CD14-positive monocyte (primary cell): ENCODE data around the gene PTK7. TPM values are rescaled to one million over a fixed set of nuclear protein-coding genes. Genes with fewer than 3 reads are reported as not detected.

Source experiments
- DNase-seq, 3 donors: peaks; one replicate each; pipeline ENCODE4 v3.0.0-alpha.2; 2011 to 2022
- H2AFZ ChIP-seq: 2 replicates; pipeline ENCODE4 v1.6.0; 2012; ENCODE audit warnings: mild to moderate bottlenecking, low read depth, low read length, inconsistent platforms; ENCODE audit not compliant: insufficient read depth, poor library complexity, severe bottlenecking
- H3K27ac ChIP-seq, 2 donors: 1 replicate in 1 of 2; 2 replicates in 1 of 2; pipeline ENCODE4 v1.5.1; 2012 to 2013; ENCODE audit warnings: low read length in 2 of 2, control low read depth in 1 of 2, inconsistent platforms in 1 of 2, low read depth in 1 of 2, mild to moderate bottlenecking in 1 of 2
- H3K27me3 ChIP-seq, 2 donors: one replicate each; pipeline versions ENCODE4 v1.6.0 to v1.6.1; 2011 to 2013; ENCODE audit warnings: low read length in 2 of 2; ENCODE audit not compliant: control insufficient read depth in 2 of 2, insufficient read depth in 2 of 2
- H3K36me3 ChIP-seq, 2 donors: replicated peaks in 1 of 2; 1 replicate in 1 of 2; 2 replicates in 1 of 2; pipeline versions ENCODE4 v1.5.1 to v1.6.1; 2012 to 2013; ENCODE audit warnings: low read length in 2 of 2, control low read depth in 1 of 2, inconsistent platforms in 1 of 2, mild to moderate bottlenecking in 1 of 2; ENCODE audit not compliant: insufficient read depth in 2 of 2, control insufficient read depth in 1 of 2
- H3K4me1 ChIP-seq, 2 donors: 1 replicate in 1 of 2; 2 replicates in 1 of 2; pipeline versions ENCODE4 v1.5.1 to v1.6.1; 2012 to 2013; ENCODE audit warnings: low read length in 2 of 2, control low read depth in 1 of 2, inconsistent platforms in 1 of 2, mild to moderate bottlenecking in 1 of 2, moderate library complexity in 1 of 2; ENCODE audit not compliant: insufficient read depth in 2 of 2, control insufficient read depth in 1 of 2
- H3K4me2 ChIP-seq: replicated peaks from 2 replicates; pipeline ENCODE3; 2012; ENCODE audit warnings: low read length, moderate library complexity, mild to moderate bottlenecking; ENCODE audit not compliant: poor library complexity, severe bottlenecking; ENCODE audit errors: extremely low read depth
- H3K4me3 ChIP-seq, 3 experiments: fragments of 200-600 bp in 1 of 3; sonication (generic) in 1 of 3; replicated peaks in 1 of 3; 1 replicate in 2 of 3; 2 replicates in 1 of 3; pipeline ENCODE4 v1.5.1; 2011 to 2013; ENCODE audit warnings: low read length in 3 of 3, mild to moderate bottlenecking in 3 of 3, control low read depth in 2 of 3, low read depth in 2 of 3, inconsistent platforms in 1 of 3, moderate library complexity in 1 of 3
- H3K79me2 ChIP-seq: 2 replicates; pipeline ENCODE4 v1.6.0; 2012; ENCODE audit warnings: mild to moderate bottlenecking, control low read depth, inconsistent platforms, low read length, moderate library complexity; ENCODE audit not compliant: insufficient read depth
- H3K9ac ChIP-seq: 2 replicates; pipeline ENCODE4 v1.6.0; 2017; ENCODE audit warnings: low read length, mild to moderate bottlenecking; ENCODE audit not compliant: insufficient read depth, poor library complexity, severe bottlenecking
- H3K9me3 ChIP-seq, 2 donors: replicated peaks in 1 of 2; 1 replicate in 1 of 2; 2 replicates in 1 of 2; pipeline versions ENCODE4 v1.5.1 to v1.6.1; 2012 to 2013; ENCODE audit warnings: low read length in 2 of 2, control low read depth in 1 of 2; ENCODE audit not compliant: control insufficient read depth in 1 of 2, insufficient read depth in 1 of 2
- H4K20me1 ChIP-seq: 2 replicates; pipeline ENCODE4 v1.6.0; 2012; ENCODE audit warnings: mild to moderate bottlenecking, low read length, control low read depth, moderate library complexity; ENCODE audit not compliant: insufficient read depth
- H3K27ac Mint-ChIP-seq, 7 donors: one replicate each; pipeline ENCODE4 v1.8.0; 2020; ENCODE audit warnings: mild to moderate bottlenecking in 7 of 7, mixed read lengths in 7 of 7, moderate library complexity in 6 of 7, inconsistent platforms in 2 of 7
- H3K27me3 Mint-ChIP-seq, 3 donors: one replicate each; pipeline ENCODE4 v1.8.0; 2021 to 2022; ENCODE audit warnings: low read depth in 3 of 3, mild to moderate bottlenecking in 3 of 3, mixed read lengths in 3 of 3, moderate library complexity in 3 of 3, inconsistent platforms in 1 of 3
- H3K36me3 Mint-ChIP-seq, 2 donors: one replicate each; pipeline ENCODE4 v1.8.0; 2020; ENCODE audit warnings: mixed read lengths in 2 of 2, inconsistent platforms in 1 of 2, mild to moderate bottlenecking in 1 of 2
- H3K4me1 Mint-ChIP-seq: one replicate; pipeline ENCODE4 v1.8.0; 2020; ENCODE audit warnings: mild to moderate bottlenecking, mixed read lengths
- H3K4me3 Mint-ChIP-seq, 2 donors: one replicate each; pipeline ENCODE4 v1.8.0; 2020; ENCODE audit warnings: mild to moderate bottlenecking in 2 of 2, mixed read lengths in 2 of 2, moderate library complexity in 1 of 2
- H3K9me3 Mint-ChIP-seq, 7 donors: one replicate each; pipeline ENCODE4 v1.8.0; 2020 to 2022; ENCODE audit warnings: mixed read lengths in 7 of 7, mild to moderate bottlenecking in 6 of 7, moderate library complexity in 6 of 7, inconsistent platforms in 2 of 7
- WGBS: methylation state at CpG from one replicate; pipeline ENCODE4 v1.1.5; 2013; ENCODE audit warnings: missing lambda C conversion rate; ENCODE audit not compliant: insufficient coverage; 5-methylcytosine and 5-hydroxymethylcytosine counted together
- intact Hi-C, 2 donors: fragments of 100-400 bp; cut with micrococcal nuclease; formaldehyde crosslinking; loops; one replicate each; pipeline versions ENCODE4 v1.15.0 to v1.15.1; 2023
- polyA plus RNA-seq, 3 donors: library from polyadenylated mRNA; depleted of rRNA in 1 of 3; unstranded in 2 of 3; stranded (reverse) in 1 of 3; fragments of 300-500 nt in 2 of 3; fragments of >200 nt in 1 of 3; fragmentation: Illumina TruSeq in 2 of 3; gene quantifications; 1 replicate in 2 of 3; 2 replicates in 1 of 3; pipeline ENCODE4 v1.2.3, GENCODE V29; 2012 to 2021
- TF ChIP-seq, protein P1 (sequence below): fragments of 200-600 bp; IDR thresholded peaks from one replicate; pipeline ENCODE4 v1.8.0; 2022; ENCODE audit warnings: antibody characterized with exemption, mild to moderate bottlenecking

PTK7 gene
- polyA plus RNA-seq, 3 donors, result 0.19 TPM; not detected in 2

DNA sequence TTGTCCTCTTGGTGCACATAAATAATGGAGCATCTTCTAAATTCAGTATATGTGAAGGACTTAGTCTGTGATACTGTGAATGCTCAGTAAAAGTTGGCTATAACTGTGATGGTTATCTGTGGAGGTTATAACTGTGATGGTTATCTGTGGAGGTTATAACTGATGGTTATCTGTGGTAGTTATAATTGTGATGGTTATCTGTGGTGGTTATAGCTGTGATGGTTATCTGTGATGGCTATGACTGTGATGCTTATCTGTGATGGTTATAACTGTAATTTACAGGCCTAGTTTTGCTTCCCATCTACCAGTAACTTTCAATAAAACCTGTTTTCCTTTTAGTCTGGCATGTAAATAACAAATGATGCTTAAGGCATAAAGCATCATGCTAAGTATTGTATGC lies 16.5 kb downstream of the PTK7 start:
- DNase-seq, result no peak
- H3K79me2 ChIP-seq, result no peaks in the 10 kb centered on the region

DNA sequence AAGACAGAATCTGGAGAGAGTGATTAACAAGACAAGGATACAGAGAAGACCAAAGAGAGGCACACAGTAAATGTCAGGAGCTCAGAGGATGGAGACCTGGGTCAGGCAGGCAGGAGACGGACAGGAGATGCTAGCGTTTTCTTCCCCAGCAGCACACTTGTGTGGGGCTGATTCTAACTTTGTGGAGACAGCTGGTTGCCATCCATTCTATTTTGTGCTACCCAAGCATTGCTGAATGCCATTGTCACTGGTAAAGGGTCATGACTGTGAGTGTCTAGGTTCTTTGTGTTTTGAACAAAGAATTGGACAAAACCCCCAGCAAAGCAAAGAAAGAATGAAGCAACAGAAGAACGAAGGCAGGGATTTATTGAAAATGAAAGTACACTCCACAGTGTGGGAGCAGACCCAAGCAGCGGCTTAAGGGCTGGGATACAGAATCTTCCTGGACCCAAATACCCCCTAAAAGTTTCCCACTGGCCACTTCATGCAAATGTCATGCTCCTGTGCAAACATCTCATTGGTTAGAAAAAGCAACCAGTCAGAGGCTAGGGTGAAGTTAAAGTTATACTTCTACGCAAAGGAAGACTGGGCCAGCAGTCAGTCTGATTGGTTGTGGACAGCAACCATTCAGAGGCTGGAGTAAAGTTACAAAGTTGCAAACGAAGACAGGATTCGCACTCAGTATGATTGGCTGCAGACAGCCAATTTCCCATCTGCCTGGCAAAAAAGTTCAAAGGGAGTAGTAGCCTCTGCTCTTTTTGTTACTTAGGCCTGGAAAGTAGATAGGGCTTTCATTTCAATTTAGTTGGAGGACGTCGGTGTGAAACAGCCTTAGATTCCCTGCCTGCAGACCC lies 17.5 kb downstream of the PTK7 start:
- no peaks in the 10 kb centered on the region for H3K36me3 Mint-ChIP-seq
- Histone ChIP-seq H2AFZ (peak overlapping the region; percentile 79), H3K9ac (peak overlapping the region; percentile 48), H3K36me3 (no peaks in the 10 kb centered on the region), H3K4me2 (peak overlapping the region; percentile 64), H3K4me3 (peak overlapping the region; percentile 37 to 68 (median 52)), H3K27ac (peak overlapping the region in 1 of 2 donors; percentile 54), H3K9me3 (no peaks in the 10 kb centered on the region), H4K20me1 (no peaks in the 10 kb centered on the region), H3K79me2 (no peaks in the 10 kb centered on the region), H3K27me3 (no peaks in the 10 kb centered on the region), H3K4me1 (peaks cover 0 to 24% of the 10 kb centered on the region in 2 donors)
- H3K4me3 Mint-ChIP-seq, result peak overlapping the region; percentile 72 to 74
- peak in 2 of 3 donors; percentile 16 to 23 for DNase-seq
- TF ChIP-seq, protein P1, sequence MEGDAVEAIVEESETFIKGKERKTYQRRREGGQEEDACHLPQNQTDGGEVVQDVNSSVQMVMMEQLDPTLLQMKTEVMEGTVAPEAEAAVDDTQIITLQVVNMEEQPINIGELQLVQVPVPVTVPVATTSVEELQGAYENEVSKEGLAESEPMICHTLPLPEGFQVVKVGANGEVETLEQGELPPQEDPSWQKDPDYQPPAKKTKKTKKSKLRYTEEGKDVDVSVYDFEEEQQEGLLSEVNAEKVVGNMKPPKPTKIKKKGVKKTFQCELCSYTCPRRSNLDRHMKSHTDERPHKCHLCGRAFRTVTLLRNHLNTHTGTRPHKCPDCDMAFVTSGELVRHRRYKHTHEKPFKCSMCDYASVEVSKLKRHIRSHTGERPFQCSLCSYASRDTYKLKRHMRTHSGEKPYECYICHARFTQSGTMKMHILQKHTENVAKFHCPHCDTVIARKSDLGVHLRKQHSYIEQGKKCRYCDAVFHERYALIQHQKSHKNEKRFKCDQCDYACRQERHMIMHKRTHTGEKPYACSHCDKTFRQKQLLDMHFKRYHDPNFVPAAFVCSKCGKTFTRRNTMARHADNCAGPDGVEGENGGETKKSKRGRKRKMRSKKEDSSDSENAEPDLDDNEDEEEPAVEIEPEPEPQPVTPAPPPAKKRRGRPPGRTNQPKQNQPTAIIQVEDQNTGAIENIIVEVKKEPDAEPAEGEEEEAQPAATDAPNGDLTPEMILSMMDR, result no peak
- 85% methylated on average over 5 of the region's 9 CpGs for WGBS
- peaks cover 31% of the 10 kb centered on the region for H3K4me1 Mint-ChIP-seq
- peak overlapping the region in 3 of 7 donors; percentile 47 to 58 (median 56) for H3K27ac Mint-ChIP-seq
- intact Hi-C loops, result no loop called here
- H3K9me3 Mint-ChIP-seq, result no peaks in the 10 kb centered on the region
- peaks cover 0 to 3% (median 2%) of the 10 kb centered on the region in 3 donors for H3K27me3 Mint-ChIP-seq

More for the DNA sequence above, 16.5 kb downstream of the PTK7 start:
- Mint-ChIP-seq H3K4me3 (no peak overlapping the region), H3K27ac (no peak overlapping the region), H3K36me3 (no peaks in the 10 kb centered on the region), H3K27me3 (peaks cover 0 to 3% (median 2%) of the 10 kb centered on the region in 3 donors), H3K4me1 (peaks cover 31% of the 10 kb centered on the region), H3K9me3 (no peaks in the 10 kb centered on the region)
- no peaks in the 10 kb centered on the region for H3K9me3 ChIP-seq
- H2AFZ ChIP-seq, result no peak overlapping the region
- H3K4me1 ChIP-seq, result peaks cover 0 to 24% of the 10 kb centered on the region in 2 donors
- no peak overlapping the region for H3K4me3 ChIP-seq
- no peaks in the 10 kb centered on the region for H4K20me1 ChIP-seq
- no peak overlapping the region for H3K4me2 ChIP-seq
- intact Hi-C loops, result no loop called here
- no peaks in the 10 kb centered on the region for H3K27me3 ChIP-seq
- H3K9ac ChIP-seq, result no peak overlapping the region
- TF ChIP-seq, protein P1, result no peak
- no peak overlapping the region for H3K27ac ChIP-seq
- H3K36me3 ChIP-seq, result no peaks in the 10 kb centered on the region
